Vein endothelial cell (primary cell): ENCODE data around the gene ATP8B4. TPM values are rescaled to one million over a fixed set of nuclear protein-coding genes. Genes with fewer than 3 reads are reported as not detected.

Source experiments
- small RNA-seq: library from RNA; depleted of rRNA; stranded (forward); fragments of <200 nt; gene quantifications from one replicate; pipeline ENCODE3, GENCODE V24; 2012
- total RNA-seq: library from RNA; depleted of rRNA; stranded (reverse); fragments of >200 nt; gene quantifications from 2 replicates; pipeline ENCODE4 v1.2.3, GENCODE V29; 2012

ATP8B4 gene, protein sequence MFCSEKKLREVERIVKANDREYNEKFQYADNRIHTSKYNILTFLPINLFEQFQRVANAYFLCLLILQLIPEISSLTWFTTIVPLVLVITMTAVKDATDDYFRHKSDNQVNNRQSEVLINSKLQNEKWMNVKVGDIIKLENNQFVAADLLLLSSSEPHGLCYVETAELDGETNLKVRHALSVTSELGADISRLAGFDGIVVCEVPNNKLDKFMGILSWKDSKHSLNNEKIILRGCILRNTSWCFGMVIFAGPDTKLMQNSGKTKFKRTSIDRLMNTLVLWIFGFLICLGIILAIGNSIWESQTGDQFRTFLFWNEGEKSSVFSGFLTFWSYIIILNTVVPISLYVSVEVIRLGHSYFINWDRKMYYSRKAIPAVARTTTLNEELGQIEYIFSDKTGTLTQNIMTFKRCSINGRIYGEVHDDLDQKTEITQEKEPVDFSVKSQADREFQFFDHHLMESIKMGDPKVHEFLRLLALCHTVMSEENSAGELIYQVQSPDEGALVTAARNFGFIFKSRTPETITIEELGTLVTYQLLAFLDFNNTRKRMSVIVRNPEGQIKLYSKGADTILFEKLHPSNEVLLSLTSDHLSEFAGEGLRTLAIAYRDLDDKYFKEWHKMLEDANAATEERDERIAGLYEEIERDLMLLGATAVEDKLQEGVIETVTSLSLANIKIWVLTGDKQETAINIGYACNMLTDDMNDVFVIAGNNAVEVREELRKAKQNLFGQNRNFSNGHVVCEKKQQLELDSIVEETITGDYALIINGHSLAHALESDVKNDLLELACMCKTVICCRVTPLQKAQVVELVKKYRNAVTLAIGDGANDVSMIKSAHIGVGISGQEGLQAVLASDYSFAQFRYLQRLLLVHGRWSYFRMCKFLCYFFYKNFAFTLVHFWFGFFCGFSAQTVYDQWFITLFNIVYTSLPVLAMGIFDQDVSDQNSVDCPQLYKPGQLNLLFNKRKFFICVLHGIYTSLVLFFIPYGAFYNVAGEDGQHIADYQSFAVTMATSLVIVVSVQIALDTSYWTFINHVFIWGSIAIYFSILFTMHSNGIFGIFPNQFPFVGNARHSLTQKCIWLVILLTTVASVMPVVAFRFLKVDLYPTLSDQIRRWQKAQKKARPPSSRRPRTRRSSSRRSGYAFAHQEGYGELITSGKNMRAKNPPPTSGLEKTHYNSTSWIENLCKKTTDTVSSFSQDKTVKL
- total RNA-seq, result 0.29 and 0.33 TPM in 2 replicates

DNA sequence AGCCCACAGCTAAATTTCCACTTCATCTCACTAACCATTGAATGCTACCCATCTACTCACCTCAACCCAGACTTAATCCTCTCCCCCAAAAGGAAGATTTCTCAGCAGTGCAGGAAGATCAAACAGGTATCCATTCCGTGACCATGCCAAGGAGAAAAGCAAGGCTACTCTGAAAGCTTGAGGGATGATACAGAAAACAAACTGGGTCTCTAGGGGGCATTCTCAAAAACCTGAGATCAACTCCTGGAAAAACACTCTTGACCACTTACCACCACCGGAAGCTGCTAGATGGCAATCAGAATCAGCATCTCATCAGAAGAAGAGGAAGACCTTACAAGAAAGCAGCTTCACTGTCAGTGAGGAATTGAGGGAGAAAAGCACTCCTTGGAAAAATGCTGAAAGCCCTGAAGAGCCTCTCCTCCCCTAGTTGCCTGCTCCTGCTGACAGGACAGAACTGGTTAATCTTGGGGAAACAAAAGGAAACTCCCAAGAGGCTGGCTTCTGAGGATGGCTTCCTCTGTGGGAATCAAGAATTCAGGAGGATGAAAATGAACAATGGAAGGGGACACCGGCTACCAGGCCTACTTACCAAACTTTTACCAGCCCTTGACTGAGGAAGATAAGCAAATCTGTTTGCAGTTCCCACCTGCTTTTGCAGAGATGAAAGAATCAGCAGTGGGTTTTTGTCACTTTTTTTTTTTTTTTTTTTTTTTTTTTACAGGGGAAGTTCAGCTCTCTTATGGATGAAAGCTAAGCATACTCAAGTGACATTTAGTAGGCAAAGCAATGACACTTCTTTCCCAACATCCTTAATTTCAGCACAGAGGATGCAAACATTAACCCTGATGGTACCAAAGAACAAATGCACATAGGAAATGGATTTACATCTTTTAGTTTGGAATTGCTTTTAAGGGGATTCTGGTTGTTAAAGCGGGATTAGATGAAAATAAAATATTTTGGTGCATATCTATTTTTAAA is at the start of gene ATP8B4:
TSS of gene ATP8B4 (minus strand) at position 171 of the 978 bp plus-strand sequence. CDS start 12,267 bp downstream, outside the sequence.

Small RNA genes within 50 kb of the gene (small RNA-seq; reads per million reads assigned to genes)
- not detected for gene RNA5SP394

Other genes starting within 250 kb of the ATP8B4 start
- 0.19 and 0.33 TPM in 2 replicates for gene SLC27A2, start 63.0 kb upstream of the ATP8B4 start, total RNA-seq
- gene HDC, start 146.5 kb upstream of the ATP8B4 start, total RNA-seq, result not detected in 2 replicates
- 92.1 and 96.7 TPM in 2 replicates for gene GABPB1, start 236.0 kb upstream of the ATP8B4 start, total RNA-seq